K562 (cell line): ENCODE data around the gene MOCS3. TPM values are rescaled to one million over a fixed set of nuclear protein-coding genes. Genes with fewer than 3 reads are reported as not detected.

Source experiments
- ATAC-seq: fragments of 200-7000 bp; cut with Tn5 transposase; 3 replicates; pipeline ENCODE4 v1.9.1; 2020; ENCODE audit warnings: moderate library complexity
- BruUV-seq: library from RNA; stranded (reverse); fragments of 400-500 nt; replicated peaks from 2 replicates; lab custom pipeline; 2021; lab: Mats Ljungman, UMichigan
- CTCF ChIA-PET: fragments of 300-600 bp; formaldehyde crosslinking; extraction: SDS; loops from one replicate; lab custom pipeline; 2021; ENCODE audit warnings: low intra/inter-chr PET ratio; lab: Yijun Ruan, JAX
- POLR2A ChIA-PET: fragments of 300-600, 350-650 bp; sonication (Branson Sonifier 250); formaldehyde crosslinking; extraction: SDS; loops from one replicate; lab custom pipeline; 2021; ENCODE audit warnings: antibody characterized with exemption, inconsistent platforms; lab: Yijun Ruan, JAX
- DNase-seq, 4 experiments: peaks; one replicate each; pipeline versions ENCODE4 v3.0.0 to v3.0.0-alpha.2; 2011 to 2018; ENCODE audit warnings: low spot score in 3 of 4, mixed read lengths in 3 of 4; ENCODE audit errors: extremely low read depth in 1 of 4
- FAIRE-seq: peaks from 2 replicates; lab custom pipeline; 2011; peaks lifted over from hg19 to GRCh38; lab: Jason Lieb, UNC
- H2AFZ ChIP-seq: 2 replicates; pipeline ENCODE4 v1.6.0; 2011; ENCODE audit warnings: low read depth, low read length, control low read depth, inconsistent platforms
- H3K27ac ChIP-seq: fragments of 200-600 bp; 3 replicates; pipeline ENCODE4 v1.8.0; 2011; ENCODE audit warnings: low read depth, mild to moderate bottlenecking, control low read depth, inconsistent platforms, low read length, moderate library complexity, mixed read lengths; ENCODE audit errors: extremely low read depth
- H3K27me3 ChIP-seq, 2 experiments: fragments of 300-600 bp in 1 of 2; 2 replicates in 1 of 2; 3 replicates in 1 of 2; pipeline versions ENCODE4 v1.6.0 to v1.8.0; 2011; ENCODE audit warnings: inconsistent platforms in 2 of 2, low read length in 2 of 2, mild to moderate bottlenecking in 1 of 2, mixed read lengths in 1 of 2, moderate library complexity in 1 of 2; ENCODE audit not compliant: control insufficient read depth in 2 of 2, insufficient read depth in 2 of 2
- H3K36me3 ChIP-seq: fragments of 300-600 bp; 3 replicates; pipeline ENCODE4 v1.8.0; 2011; ENCODE audit warnings: mild to moderate bottlenecking, low read length, inconsistent platforms; ENCODE audit not compliant: control insufficient read depth, insufficient read depth
- H3K4me1 ChIP-seq, 2 experiments: fragments of 200-600 bp in 1 of 2; replicated peaks in 1 of 2; 2 replicates in 1 of 2; 3 replicates in 1 of 2; pipeline versions ENCODE4 v1.5.1 to v1.8.0; 2011; ENCODE audit warnings: inconsistent platforms in 2 of 2, low read length in 2 of 2, mild to moderate bottlenecking in 1 of 2, mixed read lengths in 1 of 2, moderate library complexity in 1 of 2; ENCODE audit not compliant: control insufficient read depth in 2 of 2, insufficient read depth in 2 of 2
- H3K4me2 ChIP-seq: 2 replicates; pipeline ENCODE4 v1.6.1; 2011; ENCODE audit warnings: low read length, control low read depth, inconsistent platforms, mixed read lengths; ENCODE audit not compliant: insufficient read depth
- H3K4me3 ChIP-seq: fragments of 200-600 bp; sonication (generic), shearing (Covaris generic); 2 replicates; pipeline ENCODE4 v1.5.1; 2016; ENCODE audit warnings: control low read depth, inconsistent platforms
- H3K79me2 ChIP-seq: fragments of 200-600 bp; 3 replicates; pipeline ENCODE4 v1.8.0; 2011; ENCODE audit warnings: low read length, inconsistent platforms; ENCODE audit not compliant: control insufficient read depth, insufficient read depth
- H3K9ac ChIP-seq, 2 experiments: 2 replicates each; pipeline versions ENCODE4 v1.6.0 to v1.6.1; 2011; ENCODE audit warnings: low read depth in 2 of 2, low read length in 2 of 2, control low read depth in 1 of 2, inconsistent platforms in 1 of 2, mild to moderate bottlenecking in 1 of 2, mixed read lengths in 1 of 2; ENCODE audit not compliant: insufficient read depth in 1 of 2
- H3K9me1 ChIP-seq: one replicate; pipeline ENCODE4 v1.6.0; 2011; ENCODE audit warnings: inconsistent platforms, mild to moderate bottlenecking, low read length, moderate library complexity; ENCODE audit not compliant: control insufficient read depth, insufficient read depth
- H3K9me3 ChIP-seq: replicated peaks from 2 replicates; pipeline ENCODE4 v1.5.1; 2011; ENCODE audit warnings: low read depth, low read length, inconsistent platforms; ENCODE audit not compliant: control insufficient read depth, insufficient read depth
- H4K20me1 ChIP-seq: replicated peaks from 2 replicates; pipeline ENCODE4 v1.6.1; 2011; ENCODE audit warnings: low read length, inconsistent platforms, mixed read lengths; ENCODE audit not compliant: control insufficient read depth, insufficient read depth
- AFF4 ChIP-seq: sonication (generic); formaldehyde crosslinking; IDR thresholded peaks from 2 replicates; pipeline ENCODE4 v1.8.0; 2023; ENCODE audit warnings: mild to moderate bottlenecking, missing genetic modification reagents
- HMG20A ChIP-seq: fragments of 450-650 bp; formaldehyde crosslinking; conservative IDR thresholded peaks from 2 replicates; pipeline ENCODE4 v1.4.0; 2020; ENCODE audit warnings: mild to moderate bottlenecking, mixed read lengths
- ZFP36 ChIP-seq: fragments of 150-350 bp; IDR thresholded peaks from 2 replicates; pipeline ENCODE4 v1.6.1; 2018; ENCODE audit warnings: low read length, low read depth; ENCODE audit not compliant: partially characterized antibody
- WGBS: fragments of 100-300 bp; shearing (Covaris generic); methylation state at CpG from one replicate; pipeline ENCODE4 v1.1.6; 2016; ENCODE audit warnings: low coverage, mixed read lengths; ENCODE audit not compliant: insufficient coverage; ENCODE audit errors: missing lambda C conversion rate; 5-methylcytosine and 5-hydroxymethylcytosine counted together
- in situ Hi-C: fragments of 300-500 bp; cut with MboI; formaldehyde crosslinking; loops from 4 replicates; pipeline ENCODE4 v1.15.0; 2018; ENCODE audit warnings: inconsistent platforms, mixed read lengths
- intact Hi-C: fragments of 100-400 bp; cut with micrococcal nuclease; formaldehyde crosslinking; loops from 2 replicates; pipeline ENCODE4 v1.14.2; 2022
- polyA plus RNA-seq, 8 experiments: library from polyadenylated mRNA; depleted of rRNA in 4 of 8; stranded (reverse) in 5 of 8; unstranded in 3 of 8; fragments of >200 nt; fragmentation: Nextera tagmentation in 2 of 8; fragmentation: Illumina TruSeq in 1 of 8; extraction: Ambion mirVana in 2 of 8; extraction: Trizol in 1 of 8; gene quantifications; 2 replicates each; pipeline versions ENCODE4 v1.2.1 to v1.2.3, GENCODE V29; 2011 to 2014; ENCODE audit warnings: inconsistent platforms in 1 of 8, missing spikeins in 1 of 8
- total RNA-seq, 7 experiments: library from RNA; depleted of rRNA in 6 of 7; stranded (reverse); fragments of >200 nt in 6 of 7; fragmentation: Illumina TruSeq in 2 of 7; extraction: Trizol in 2 of 7; gene quantifications; 2 replicates each; pipeline versions ENCODE4 v1.2.1 to v1.2.3, GENCODE V29; 2011 to 2021; ENCODE audit warnings: low replicate concordance in 1 of 7

The MOCS3 gene
- total and polyA plus RNA-seq, 9 of the 15 experiments (the other 6 are each of a cell fraction or from before 2014, with no cell fraction given), result 0.70 to 6.2 (median 2.9) TPM

DNA sequence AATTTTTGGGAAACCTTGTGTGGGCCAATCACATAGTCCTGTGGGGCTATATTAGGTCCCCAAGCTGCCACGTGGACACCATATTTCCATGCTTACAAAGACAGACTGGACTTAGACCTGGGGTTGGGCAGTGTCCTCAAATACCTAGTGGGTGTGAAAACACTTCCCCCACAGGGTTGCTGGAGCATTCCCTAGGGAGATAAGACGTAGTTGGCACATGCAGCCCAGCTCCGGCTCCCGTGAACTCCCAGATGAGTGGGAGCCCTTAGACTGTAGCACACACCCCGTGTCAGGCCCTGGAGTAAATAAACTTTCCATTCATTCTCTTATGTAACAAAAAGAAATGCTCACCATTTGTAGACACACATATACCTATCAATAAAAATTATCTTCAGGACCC lies 50.1 kb downstream of the MOCS3 start (continued):
- TF ChIP-seq AFF4, result no peak
- TF ChIP-seq, all 486 proteins: peak for 0

- peaks cover 14 to 63% of the 10 kb centered on the region in 2 experiments; a peak in 4 of 5 replicates for H3K27me3 ChIP-seq
- 20% methylated on average over 30 of the region's 58 CpGs for WGBS
- H3K27ac ChIP-seq, result no peak overlapping the region
- in situ Hi-C loops, result no loop called here
- no peak overlapping the region for H2AFZ ChIP-seq
- no TSS peak for BruUV-seq
- H3K9me1 ChIP-seq, result no peaks in the 10 kb centered on the region
- H3K4me3 ChIP-seq, result no peak overlapping the region
- CTCF ChIA-PET, result no interaction called here
- H3K79me2 ChIP-seq, result no peaks in the 10 kb centered on the region
- ATAC-seq (no peak), FAIRE-seq (no peak), DNase-seq (no peak)
- H3K4me2 ChIP-seq, result no peak overlapping the region
- no peaks in the 10 kb centered on the region for H3K9me3 ChIP-seq
- POLR2A ChIA-PET, result interaction anchor here (0.6 to 2.2 kb wide), 3 partner anchors 11 to 366 kb away, joined by 3 to 6 read pairs (median 3); no protein-coding TSS in a partner anchor
- intact Hi-C loops, result no loop called here
- TF ChIP-seq HMG20A (CRISPR knock-in tag) (no peak), ZFP36 (peak; percentile 90)
- no peaks in the 10 kb centered on the region for H3K36me3 ChIP-seq
- peaks cover 0 to 13% of the 10 kb centered on the region in 2 experiments; a peak in 1 of 5 replicates for H3K4me1 ChIP-seq
- no peak overlapping the region; a peak in 1 of 4 replicates for H3K9ac ChIP-seq
- no peaks in the 10 kb centered on the region for H4K20me1 ChIP-seq
Measured at GRCh38 chr20:51009303-51010042, 50.9 kb downstream of the MOCS3 start.
